Naive thymus-derived CD4-positive, alpha-beta T cell (primary cell): ENCODE results near the gene TM4SF20. TPM values are rescaled to one million over a fixed set of nuclear protein-coding genes. Genes with fewer than 3 reads are reported as not detected.

Source experiments
- ATAC-seq: fragments of 150-1000 bp; cut with Tn5 transposase; 2 replicates; pipeline ENCODE4 v1.10.0; 2021; ENCODE audit warnings: mild to moderate bottlenecking, moderate library complexity
- CTCF ChIA-PET: fragments of 350-600 bp; sonication (Branson Sonifier 250); formaldehyde crosslinking; loops from one replicate; lab custom pipeline; 2021; ENCODE audit warnings: antibody characterized with exemption; lab: Charles Lee
- POLR2A ChIA-PET: fragments of 350-600 bp; sonication (Branson Sonifier 250); formaldehyde crosslinking; loops from one replicate; lab custom pipeline; 2021; ENCODE audit warnings: antibody characterized with exemption, inconsistent platforms; lab: Charles Lee
- DNase-seq, 9 donors: peaks; one replicate each; pipeline versions ENCODE4 v3.0.0 to v3.0.0-alpha.2; 2020 to 2022; ENCODE audit warnings: mixed read lengths in 1 of 9
- H3K27ac ChIP-seq: one replicate; pipeline ENCODE4 v1.7.0; 2013; ENCODE audit warnings: mild to moderate bottlenecking, low read depth, low read length, moderate library complexity
- H3K27me3 ChIP-seq, 2 donors: one replicate each; pipeline ENCODE4 v1.7.0; 2013; ENCODE audit warnings: low read length in 2 of 2, mild to moderate bottlenecking in 2 of 2, moderate library complexity in 2 of 2; ENCODE audit not compliant: control insufficient read depth in 2 of 2, insufficient read depth in 2 of 2
- H3K36me3 ChIP-seq, 3 experiments: 1 replicate in 2 of 3; 2 replicates in 1 of 3; pipeline ENCODE4 v1.7.0; 2013; ENCODE audit warnings: low read length in 3 of 3, mild to moderate bottlenecking in 3 of 3, moderate library complexity in 1 of 3; ENCODE audit not compliant: insufficient read depth in 3 of 3, control insufficient read depth in 2 of 3
- H3K4me1 ChIP-seq, 2 donors: one replicate each; pipeline ENCODE4 v1.7.0; 2013; ENCODE audit warnings: low read length in 2 of 2, mild to moderate bottlenecking in 2 of 2, moderate library complexity in 1 of 2; ENCODE audit not compliant: control insufficient read depth in 2 of 2, insufficient read depth in 2 of 2
- H3K4me3 ChIP-seq: 2 replicates; pipeline ENCODE4 v1.7.0; 2013; ENCODE audit warnings: mild to moderate bottlenecking, low read length
- H3K9me3 ChIP-seq, 3 experiments: 1 replicate in 2 of 3; 2 replicates in 1 of 3; pipeline ENCODE4 v1.7.0; 2013; ENCODE audit warnings: low read length in 3 of 3; ENCODE audit not compliant: control insufficient read depth in 2 of 3
- H3K27ac Mint-ChIP-seq, 9 donors: one replicate each; pipeline ENCODE4 v1.8.0; 2020 to 2022; ENCODE audit warnings: mixed read lengths in 9 of 9, mild to moderate bottlenecking in 8 of 9, moderate library complexity in 5 of 9, inconsistent platforms in 2 of 9
- H3K27me3 Mint-ChIP-seq, 5 donors: one replicate each; pipeline ENCODE4 v1.8.0; 2021 to 2022; ENCODE audit warnings: mixed read lengths in 5 of 5, mild to moderate bottlenecking in 1 of 5
- H3K36me3 Mint-ChIP-seq, 5 donors: one replicate each; pipeline ENCODE4 v1.8.0; 2020 to 2022; ENCODE audit warnings: mixed read lengths in 5 of 5, mild to moderate bottlenecking in 3 of 5, inconsistent platforms in 1 of 5
- H3K4me1 Mint-ChIP-seq, 7 donors: one replicate each; pipeline ENCODE4 v1.8.0; 2020 to 2022; ENCODE audit warnings: mixed read lengths in 7 of 7, mild to moderate bottlenecking in 3 of 7, inconsistent platforms in 1 of 7
- H3K4me3 Mint-ChIP-seq, 10 donors: one replicate each; pipeline ENCODE4 v1.8.0; 2020 to 2022; ENCODE audit warnings: mild to moderate bottlenecking in 10 of 10, mixed read lengths in 10 of 10, moderate library complexity in 6 of 10, inconsistent platforms in 2 of 10
- H3K9me3 Mint-ChIP-seq, 11 donors: one replicate each; pipeline ENCODE4 v1.8.0; 2020 to 2022; ENCODE audit warnings: mixed read lengths in 11 of 11, mild to moderate bottlenecking in 4 of 11, inconsistent platforms in 1 of 11, moderate library complexity in 1 of 11
- intact Hi-C, 2 donors: fragments of 100-400 bp; cut with micrococcal nuclease; formaldehyde crosslinking; loops; one replicate each; pipeline ENCODE4 v1.15.1; 2023
- polyA plus RNA-seq, 2 donors: library from polyadenylated mRNA; unstranded; fragments of 300-500 nt; fragmentation: Illumina TruSeq; gene quantifications; one replicate each; pipeline ENCODE4 v1.2.3, GENCODE V29; 2021
- total RNA-seq, 6 experiments: library from RNA in 5 of 6; stranded (reverse) in 5 of 6; gene quantifications; 1 replicate in 5 of 6; 2 replicates in 1 of 6; pipeline ENCODE4 v1.2.3 and lab custom pipeline; 2021 to 2026

The TM4SF20 gene
- total RNA-seq = not detected
- under 1 TPM in 1 of 2 donors, not detected in 1; 0.09 TPM for polyA plus RNA-seq
- total RNA-seq (lab: John Stamatoyannopoulos, UW) = 0.67 reads per million

GRCh38 chr2:227379095-227379494, at the start of gene TM4SF20:
Gene TM4SF20, minus strand, starts transcription at chr2:227379306. Its CDS starts 38 bp downstream, at chr2:227379268.
- H3K27ac ChIP-seq = no peak within 1 kb of the TSS
- ChIA-PET POLR2A (no interaction called here), CTCF (interaction anchor here (0.7 kb wide), 1 partner anchor 42 kb away, joined by 3 read pairs; no protein-coding TSS in a partner anchor)

GRCh38 chr2:227428731-227429285, 49.7 kb upstream of the TM4SF20 start:
- Histone ChIP-seq H3K27ac (no peak overlapping the region), H3K4me3 (no peak overlapping the region), H3K36me3 (no peaks in the 10 kb centered on the region), H3K27me3 (no peaks in the 10 kb centered on the region), H3K4me1 (no peaks in the 10 kb centered on the region), H3K9me3 (peaks cover 0 to 5% (median 0%) of the 10 kb centered on the region in 3 experiments)
- DNase-seq (no peak), ATAC-seq (no peak)
- intact Hi-C loops = no loop called here
- Mint-ChIP-seq H3K4me3 (no peak overlapping the region), H3K27ac (no peak overlapping the region), H3K27me3 (peaks cover 0 to 5% (median 0%) of the 10 kb centered on the region in 5 donors), H3K4me1 (peaks cover 0 to 4% (median 0%) of the 10 kb centered on the region in 7 donors), H3K9me3 (peaks cover 9 to 25% (median 13%) of the 10 kb centered on the region in 11 donors), H3K36me3 (peaks cover 6 to 15% (median 10%) of the 10 kb centered on the region in 5 donors)
- ChIA-PET CTCF (no interaction called here), POLR2A (no interaction called here)

More at GRCh38 chr2:227379095-227379494, at the start of gene TM4SF20:
- Histone ChIP-seq H3K9me3 (no peaks in the 10 kb centered on the region), H3K27me3 (no peaks in the 10 kb centered on the region), H3K4me3 (no peak within 1 kb of the TSS), H3K4me1 (no peaks in the 10 kb centered on the region), H3K36me3 (no peaks in the 10 kb centered on the region)
- Mint-ChIP-seq H3K27ac (no peak within 1 kb of the TSS), H3K4me1 (peaks cover 0 to 12% (median 5%) of the 10 kb centered on the region in 7 donors), H3K4me3 (no peak within 1 kb of the TSS), H3K9me3 (peaks cover 0 to 3% (median 0%) of the 10 kb centered on the region in 11 donors), H3K27me3 (peaks cover 0 to 12% (median 4%) of the 10 kb centered on the region in 5 donors), H3K36me3 (no peaks in the 10 kb centered on the region)
- intact Hi-C loops = no loop called here
- no peak for DNase-seq
- no peak for ATAC-seq

GRCh38 chr2:227423656-227424499, 44.8 kb upstream of the TM4SF20 start:
- H3K9me3 ChIP-seq = no peaks in the 10 kb centered on the region
- no peaks in the 10 kb centered on the region for H3K9me3 Mint-ChIP-seq
- no peaks in the 10 kb centered on the region for H3K36me3 Mint-ChIP-seq
- H3K4me1 Mint-ChIP-seq = peaks cover 0 to 4% (median 0%) of the 10 kb centered on the region in 7 donors
- no peak overlapping the region for H3K27ac Mint-ChIP-seq
- ChIA-PET POLR2A (no interaction called here), CTCF (no interaction called here)
- intact Hi-C loops = no loop called here
- H3K4me3 ChIP-seq = no peak overlapping the region
- H3K4me1 ChIP-seq = no peaks in the 10 kb centered on the region
- ATAC-seq = no peak
- DNase-seq = no peak
- H3K27ac ChIP-seq = no peak overlapping the region
- H3K27me3 Mint-ChIP-seq = peaks cover 0 to 3% (median 0%) of the 10 kb centered on the region in 5 donors
- no peaks in the 10 kb centered on the region for H3K27me3 ChIP-seq
- no peak overlapping the region for H3K4me3 Mint-ChIP-seq
- no peaks in the 10 kb centered on the region for H3K36me3 ChIP-seq

- ATAC-seq = no peak
- H3K4me1 ChIP-seq = no peaks in the 10 kb centered on the region
Measured at GRCh38 chr2:227420087-227421052, 41.3 kb upstream of the TM4SF20 start.

GRCh38 chr2:227416701-227417100, 37.6 kb upstream of the TM4SF20 start:
- Mint-ChIP-seq H3K4me1 (peaks cover 0 to 20% (median 8%) of the 10 kb centered on the region in 7 donors), H3K4me3 (no peak overlapping the region), H3K27me3 (no peaks in the 10 kb centered on the region), H3K27ac (peak overlapping the region in 2 of 9 donors; percentile 1 to 37), H3K9me3 (peaks cover 0 to 2% (median 0%) of the 10 kb centered on the region in 11 donors), H3K36me3 (no peaks in the 10 kb centered on the region)
- H3K9me3 ChIP-seq = no peaks in the 10 kb centered on the region
- ChIA-PET POLR2A (no interaction called here), CTCF (no interaction called here)
- DNase-seq (no peak), ATAC-seq (no peak)
- no peak overlapping the region for H3K27ac ChIP-seq
- no peaks in the 10 kb centered on the region for H3K4me1 ChIP-seq
- intact Hi-C loops = no loop called here
- no peaks in the 10 kb centered on the region for H3K27me3 ChIP-seq
- no peaks in the 10 kb centered on the region for H3K36me3 ChIP-seq
- H3K4me3 ChIP-seq = no peak overlapping the region

More at GRCh38 chr2:227420087-227421052, 41.3 kb upstream of the TM4SF20 start:
- no peak for DNase-seq
- no peaks in the 10 kb centered on the region for H3K9me3 ChIP-seq
- Mint-ChIP-seq H3K9me3 (no peaks in the 10 kb centered on the region), H3K27me3 (peaks cover 0 to 3% (median 0%) of the 10 kb centered on the region in 5 donors), H3K4me3 (no peak overlapping the region), H3K36me3 (no peaks in the 10 kb centered on the region), H3K4me1 (peaks cover 0 to 7% (median 3%) of the 10 kb centered on the region in 7 donors), H3K27ac (peak overlapping the region in 2 of 9 donors; percentile 20 to 49)
- intact Hi-C loops = no loop called here
- ChIA-PET CTCF (no interaction called here), POLR2A (no interaction called here)
- no peak overlapping the region for H3K4me3 ChIP-seq
- H3K27ac ChIP-seq = no peak overlapping the region
- no peaks in the 10 kb centered on the region for H3K36me3 ChIP-seq
- H3K27me3 ChIP-seq = no peaks in the 10 kb centered on the region
